Measurements from ENCODE around the gene RINT1.

The RINT1 gene

DNA sequence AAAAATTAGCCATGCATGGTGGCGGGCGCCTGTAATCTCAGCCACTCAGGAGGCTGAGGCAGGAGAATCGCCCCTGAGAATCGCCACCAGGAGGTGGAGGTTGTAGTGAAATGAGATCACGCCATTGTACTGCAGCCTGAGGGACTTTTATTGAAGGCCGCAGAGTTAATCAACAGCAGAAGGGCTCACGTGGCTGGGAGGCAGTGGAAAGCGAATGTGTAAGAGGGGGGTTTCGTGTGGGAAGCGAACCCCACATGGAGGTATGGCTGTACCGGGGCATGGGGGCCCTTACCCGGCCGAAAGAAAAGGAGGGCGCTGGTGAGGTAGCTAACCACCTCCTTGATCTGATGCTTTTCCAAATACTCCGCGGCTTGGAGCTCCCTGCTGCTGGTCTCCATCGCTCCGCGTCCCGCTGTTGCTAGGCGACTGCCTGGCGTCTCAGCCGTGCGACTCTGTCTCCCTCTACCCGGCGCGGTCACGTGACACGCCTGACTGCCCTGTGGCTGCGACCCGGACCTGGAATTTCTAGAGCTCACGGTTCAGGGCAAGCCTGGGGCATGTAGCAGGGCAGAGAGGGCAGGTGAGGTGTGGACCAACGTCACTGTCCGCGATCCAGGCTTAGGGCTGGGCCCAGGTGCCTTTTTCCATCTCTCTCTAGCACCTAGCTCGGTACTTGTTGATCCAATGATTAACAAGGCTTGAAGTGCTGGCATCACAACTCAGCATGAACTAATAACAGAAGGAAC, 49.2 kb downstream of the RINT1 start, which contains the start of gene EFCAB10:
Gene EFCAB10, minus strand, starts transcription at position 428 of the 746 bp plus-strand sequence. Its CDS starts 30 bp downstream, at position 398.
- Histone ChIP-seq H3K27me3 (ENCODE audit: insufficient read depth, low read depth) (no peaks in the 10 kb centered on the region), H3K4me3 (IDR thresholded peaks at IDR 0.05; ENCODE audit: insufficient read depth, low read depth, low read length) (no peak within 1 kb of the TSS), H3K27ac (no peak within 1 kb of the TSS), H2AFZ (ENCODE audit: low read depth) (no peak within 1 kb of the TSS), H3K9ac (no peak within 1 kb of the TSS), H3K4me1 (ENCODE audit: low read depth, poor library complexity, severe bottlenecking) (peaks cover 13% of the 10 kb centered on the region), H3K79me2 (ENCODE audit: insufficient read depth, low read depth) (no peaks in the 10 kb centered on the region), H3K36me3 (ENCODE audit: insufficient read depth) (no peaks in the 10 kb centered on the region), H3K4me2 (no peak within 1 kb of the TSS), H4K20me1 (ENCODE audit: insufficient read depth) (no peaks in the 10 kb centered on the region)
- TF ChIP-seq, protein P1, sequence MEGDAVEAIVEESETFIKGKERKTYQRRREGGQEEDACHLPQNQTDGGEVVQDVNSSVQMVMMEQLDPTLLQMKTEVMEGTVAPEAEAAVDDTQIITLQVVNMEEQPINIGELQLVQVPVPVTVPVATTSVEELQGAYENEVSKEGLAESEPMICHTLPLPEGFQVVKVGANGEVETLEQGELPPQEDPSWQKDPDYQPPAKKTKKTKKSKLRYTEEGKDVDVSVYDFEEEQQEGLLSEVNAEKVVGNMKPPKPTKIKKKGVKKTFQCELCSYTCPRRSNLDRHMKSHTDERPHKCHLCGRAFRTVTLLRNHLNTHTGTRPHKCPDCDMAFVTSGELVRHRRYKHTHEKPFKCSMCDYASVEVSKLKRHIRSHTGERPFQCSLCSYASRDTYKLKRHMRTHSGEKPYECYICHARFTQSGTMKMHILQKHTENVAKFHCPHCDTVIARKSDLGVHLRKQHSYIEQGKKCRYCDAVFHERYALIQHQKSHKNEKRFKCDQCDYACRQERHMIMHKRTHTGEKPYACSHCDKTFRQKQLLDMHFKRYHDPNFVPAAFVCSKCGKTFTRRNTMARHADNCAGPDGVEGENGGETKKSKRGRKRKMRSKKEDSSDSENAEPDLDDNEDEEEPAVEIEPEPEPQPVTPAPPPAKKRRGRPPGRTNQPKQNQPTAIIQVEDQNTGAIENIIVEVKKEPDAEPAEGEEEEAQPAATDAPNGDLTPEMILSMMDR (conservative IDR thresholded peaks at IDR 0.05; ENCODE audit: low read depth, low read length): no peak

DNA sequence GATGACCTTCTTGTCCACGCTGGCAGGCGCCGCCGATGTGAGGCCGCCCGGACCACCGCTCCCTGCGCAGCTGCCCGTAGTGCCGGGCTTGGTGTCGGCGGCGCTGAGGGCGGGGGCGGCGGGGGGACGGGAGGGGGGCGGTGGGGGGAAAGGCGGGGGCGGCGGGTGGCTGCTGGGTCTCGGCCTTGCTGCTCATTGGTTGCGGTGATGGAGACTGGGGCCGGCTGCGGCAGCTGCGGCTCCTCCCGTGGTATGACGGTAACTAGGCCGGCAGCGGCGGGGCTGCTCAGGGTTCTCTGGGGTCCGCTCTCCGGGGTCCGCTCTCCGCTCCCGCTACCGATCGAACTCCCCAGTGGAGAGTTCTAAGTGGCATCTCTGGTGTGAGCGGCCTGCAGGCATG, 51.1 kb downstream of the RINT1 start:
- Histone ChIP-seq H4K20me1 (ENCODE audit: insufficient read depth) (no peaks in the 10 kb centered on the region), H3K36me3 (ENCODE audit: insufficient read depth) (no peaks in the 10 kb centered on the region), H3K27ac (no peak overlapping the region), H2AFZ (ENCODE audit: low read depth) (no peak overlapping the region), H3K27me3 (ENCODE audit: insufficient read depth, low read depth) (no peaks in the 10 kb centered on the region), H3K79me2 (ENCODE audit: insufficient read depth, low read depth) (no peaks in the 10 kb centered on the region), H3K4me2 (no peak overlapping the region), H3K4me1 (ENCODE audit: low read depth, poor library complexity, severe bottlenecking) (peaks cover 31% of the 10 kb centered on the region), H3K9ac (no peak overlapping the region), H3K4me3 (IDR thresholded peaks at IDR 0.05; ENCODE audit: insufficient read depth, low read depth, low read length) (no peak overlapping the region)
- TF ChIP-seq, protein P1 (conservative IDR thresholded peaks at IDR 0.05; ENCODE audit: low read depth, low read length): no peak

- no peak overlapping the region for H3K27ac ChIP-seq
- no peaks in the 10 kb centered on the region for H3K79me2 ChIP-seq (ENCODE audit: insufficient read depth, low read depth)
- H3K36me3 ChIP-seq (ENCODE audit: insufficient read depth): no peaks in the 10 kb centered on the region
- TF ChIP-seq, protein P1 (conservative IDR thresholded peaks at IDR 0.05; ENCODE audit: low read depth, low read length): no peak
- H3K27me3 ChIP-seq (ENCODE audit: insufficient read depth, low read depth): no peaks in the 10 kb centered on the region
- H3K4me3 ChIP-seq (IDR thresholded peaks at IDR 0.05; ENCODE audit: insufficient read depth, low read depth, low read length): no peak overlapping the region
- no peak overlapping the region for H2AFZ ChIP-seq (ENCODE audit: low read depth)
- no peaks in the 10 kb centered on the region for H4K20me1 ChIP-seq (ENCODE audit: insufficient read depth)
- H3K4me2 ChIP-seq: no peak overlapping the region
- no peak overlapping the region for H3K9ac ChIP-seq
- peaks cover 42% of the 10 kb centered on the region for H3K4me1 ChIP-seq (ENCODE audit: low read depth, poor library complexity, severe bottlenecking)
These were observed 52.2 kb downstream of the RINT1 start for GRCh38 chr7:105584165-105584564.

DNA sequence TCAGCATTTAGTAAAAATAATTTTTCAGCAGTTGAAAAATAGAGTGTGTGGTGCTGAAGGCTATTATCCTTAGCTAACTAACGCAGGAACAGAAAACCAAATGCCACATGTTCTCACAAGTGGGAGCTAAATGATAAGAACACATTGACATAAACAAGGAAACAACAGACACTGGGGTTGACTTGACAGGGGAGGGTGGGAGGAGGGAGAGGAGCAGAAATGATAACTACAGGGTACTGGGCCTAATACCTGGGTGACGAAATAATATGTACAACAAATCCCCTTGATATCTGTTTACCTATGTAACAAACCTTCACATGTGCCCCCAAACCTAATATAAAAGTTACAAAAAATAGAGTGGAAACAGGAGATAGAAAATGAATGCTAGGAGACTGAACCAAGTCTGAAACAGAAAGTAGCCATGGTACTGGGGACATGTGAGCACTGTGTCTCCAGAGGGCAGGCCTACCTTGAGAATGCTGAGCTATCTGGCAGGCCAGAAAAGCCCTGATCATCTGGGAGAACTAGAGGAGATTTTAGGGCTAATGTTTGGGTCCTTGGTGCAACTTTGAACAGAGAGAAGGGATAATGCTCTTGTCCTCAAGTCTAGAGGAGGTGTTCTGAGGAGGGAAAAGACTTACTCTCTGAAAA, 54.0 kb downstream of the RINT1 start:
- H3K79me2 ChIP-seq (ENCODE audit: insufficient read depth, low read depth): no peaks in the 10 kb centered on the region
- H2AFZ ChIP-seq (ENCODE audit: low read depth): peak overlapping the region; percentile 70
- no peaks in the 10 kb centered on the region for H3K27me3 ChIP-seq (ENCODE audit: insufficient read depth, low read depth)
- H3K4me2 ChIP-seq: peak overlapping the region; percentile 45; the same call in 1 of the 2 replicates
- H3K9ac ChIP-seq: peak overlapping the region; percentile 37; the same call in 1 of the 2 replicates
- peaks cover 60% of the 10 kb centered on the region for H3K4me1 ChIP-seq (ENCODE audit: low read depth, poor library complexity, severe bottlenecking)
- no peaks in the 10 kb centered on the region for H4K20me1 ChIP-seq (ENCODE audit: insufficient read depth)
- H3K4me3 ChIP-seq (IDR thresholded peaks at IDR 0.05; ENCODE audit: insufficient read depth, low read depth, low read length): no peak overlapping the region
- TF ChIP-seq, protein P1 (conservative IDR thresholded peaks at IDR 0.05; ENCODE audit: low read depth, low read length): 0 out of 2 replicates have a peak, but pooled peaks have one; percentile 15
- no peaks in the 10 kb centered on the region for H3K36me3 ChIP-seq (ENCODE audit: insufficient read depth)
- peak overlapping the region; percentile 61 for H3K27ac ChIP-seq
